ENCODE data around the gene SECISBP2.

DNA sequence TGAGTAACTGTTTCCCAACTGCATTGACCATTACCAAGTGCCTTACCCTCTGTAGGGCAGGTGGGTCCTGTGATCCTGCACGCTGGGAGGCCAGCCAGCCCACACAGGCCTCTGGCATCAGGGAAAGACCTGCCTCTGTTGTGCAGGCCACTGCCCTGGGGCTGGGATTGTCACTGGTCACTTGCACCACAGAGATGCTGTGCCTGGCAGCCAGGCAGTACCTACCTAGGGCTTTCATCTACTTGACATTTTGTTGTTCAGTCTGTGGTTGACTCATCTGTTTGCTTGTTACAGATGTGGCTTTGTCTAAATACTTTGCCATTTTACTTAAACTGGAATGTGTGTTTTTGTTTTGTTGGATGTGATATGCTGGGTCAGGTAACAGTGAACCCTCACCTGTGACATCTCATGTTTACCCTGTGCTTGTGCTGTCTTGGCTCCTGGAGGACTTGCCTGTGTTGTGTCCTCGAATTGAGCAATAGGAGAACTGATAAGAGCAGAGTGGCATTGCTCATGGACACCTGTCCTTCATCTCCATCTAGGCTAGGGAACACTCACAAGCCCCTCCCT, 32.8 kb downstream of the SECISBP2 start:
- TF ChIP-seq POLR2A (IDR thresholded peaks at IDR 0.05) (no peak), CTCF (IDR thresholded peaks at IDR 0.05) (no peak)
